Measurements from ENCODE around the gene REELD1. TPM values are rescaled to one million over a fixed set of nuclear protein-coding genes. Genes with fewer than 3 reads are reported as not detected.

Gene REELD1
- total and polyA plus RNA-seq, 9 of the 15 experiments (the other 6 are each of a cell fraction or from before 2014, with no cell fraction given) = not detected

GRCh38 chr4:146261041-146261440, 46.7 kb downstream of the REELD1 start:
- ATAC-seq = peak; percentile 44; the same call in 1 of the 3 replicates
- no peak for DNase-seq (ENCODE audit: extremely low read depth in 1 of 4, low spot score in 3 of 4)
- 46% methylated on average over 2 of the region's 2 CpGs for WGBS (ENCODE audit: insufficient coverage, low coverage, missing lambda C conversion rate)
- no peaks in the 10 kb centered on the region for H3K27me3 ChIP-seq (ENCODE audit: control insufficient read depth in 2 of 2, insufficient read depth in 2 of 2, low read length in 2 of 2)
- TF ChIP-seq FOXJ3 (CRISPR knock-in tag; IDR thresholded peaks at IDR 0.05) (no peak), ZNF280B (CRISPR knock-in tag; IDR thresholded peaks at IDR 0.05) (no peak), RAD51 (IDR thresholded peaks at IDR 0.05; ENCODE audit: borderline replicate concordance, low read depth) (no peak), THRAP3 (IDR thresholded peaks at IDR 0.05; ENCODE audit: borderline replicate concordance) (no peak), AFF1 (IDR thresholded peaks at IDR 0.05; ENCODE audit: low read depth in 1 of 2, partially characterized antibody in 2 of 2) (no peak), OTX1 (CRISPR knock-in tag; IDR thresholded peaks at IDR 0.05) (no peak)
- no peaks in the 10 kb centered on the region; the same call in 2 of the 3 replicates for H3K36me3 ChIP-seq (ENCODE audit: control insufficient read depth, insufficient read depth, low read length)
- H3K79me2 ChIP-seq (ENCODE audit: control insufficient read depth, insufficient read depth, low read length) = no peaks in the 10 kb centered on the region
- ChIA-PET POLR2A (no interaction called here), CTCF (ENCODE audit: low intra/inter-chr PET ratio) (no interaction called here)
- H2AFZ ChIP-seq (ENCODE audit: low read depth, low read length) = no peak overlapping the region
- peaks cover 0 to 4% of the 10 kb centered on the region in 2 experiments; a peak in 1 of 5 replicates for H3K4me1 ChIP-seq (replicated peaks in 1 of 2; ENCODE audit: control insufficient read depth in 2 of 2, insufficient read depth in 2 of 2, low read length in 2 of 2)
- no peak overlapping the region for H3K4me3 ChIP-seq
- intact Hi-C loops (cut with micrococcal nuclease) = no loop called here
- H3K9me1 ChIP-seq (ENCODE audit: control insufficient read depth, insufficient read depth, low read length) = no peaks in the 10 kb centered on the region
- in situ Hi-C loops (cut with MboI) = no loop called here
- no peak overlapping the region for H3K4me2 ChIP-seq (ENCODE audit: insufficient read depth, low read length)
- no peak for FAIRE-seq
- H3K27ac ChIP-seq (ENCODE audit: extremely low read depth, low read depth, low read length) = no peak overlapping the region
- peak overlapping the region in 1 of 2 experiments; percentile 39; a peak in 1 of 4 replicates for H3K9ac ChIP-seq (ENCODE audit: insufficient read depth in 1 of 2, low read depth in 2 of 2, low read length in 2 of 2)
- BruUV-seq (replicated peaks) = no TSS peak
- H3K9me3 ChIP-seq (replicated peaks; ENCODE audit: control insufficient read depth, insufficient read depth, low read depth, low read length) = no peaks in the 10 kb centered on the region
- no peaks in the 10 kb centered on the region; the same call in 1 of the 2 replicates for H4K20me1 ChIP-seq (replicated peaks; ENCODE audit: control insufficient read depth, insufficient read depth, low read length)

Measured in K562 (cell line).